Endodermal cell (in vitro differentiated cells): ENCODE measurements around the gene PKD1. TPM values are rescaled to one million over a fixed set of nuclear protein-coding genes. Genes with fewer than 3 reads are reported as not detected.
A peak's percentile ranks its signal among the peaks of the same experiment; 100 is the strongest.

Experiments
- DNase-seq: peaks from one replicate; pipeline ENCODE4 v3.0.0-alpha.2; 2017
- H3K27ac ChIP-seq: 2 replicates; pipeline ENCODE4 v1.5.1; 2013; ENCODE audit warnings: mild to moderate bottlenecking, low read depth, low read length, moderate library complexity
- H3K27me3 ChIP-seq: 2 replicates; pipeline ENCODE4 v1.6.1; 2013; ENCODE audit warnings: mild to moderate bottlenecking, low read length, moderate library complexity; ENCODE audit not compliant: insufficient read depth, control insufficient read depth, poor library complexity, severe bottlenecking
- H3K36me3 ChIP-seq: 2 replicates; pipeline ENCODE4 v1.7.0; 2013; ENCODE audit warnings: mild to moderate bottlenecking, low read length, moderate library complexity; ENCODE audit not compliant: control insufficient read depth, insufficient read depth
- H3K4me1 ChIP-seq: one replicate; pipeline ENCODE4 v1.7.0; 2013; ENCODE audit warnings: low read length; ENCODE audit not compliant: control insufficient read depth, insufficient read depth
- H3K4me3 ChIP-seq: 2 replicates; pipeline ENCODE4 v1.5.1; 2013; ENCODE audit warnings: mild to moderate bottlenecking, low read length, moderate library complexity
- H3K9ac ChIP-seq: 2 replicates; pipeline ENCODE4 v1.6.1; 2013; ENCODE audit warnings: mild to moderate bottlenecking, low read length, moderate library complexity; ENCODE audit not compliant: poor library complexity, severe bottlenecking; ENCODE audit errors: extremely low read depth
- H3K9me3 ChIP-seq: 2 replicates; pipeline ENCODE4 v1.6.1; 2013; ENCODE audit warnings: mild to moderate bottlenecking, low read length, moderate library complexity; ENCODE audit not compliant: control insufficient read depth
- H3K27ac Mint-ChIP-seq: 2 replicates; pipeline ENCODE4 v1.8.0; 2020; ENCODE audit warnings: mixed read lengths
- H3K27me3 Mint-ChIP-seq: 2 replicates; pipeline ENCODE4 v1.8.0; 2021; ENCODE audit warnings: mild to moderate bottlenecking, mixed read lengths; ENCODE audit not compliant: insufficient read depth
- H3K36me3 Mint-ChIP-seq: 2 replicates; pipeline ENCODE4 v1.8.0; 2020; ENCODE audit warnings: low read depth, mixed read lengths
- H3K4me1 Mint-ChIP-seq: 2 replicates; pipeline ENCODE4 v1.8.0; 2020; ENCODE audit warnings: mixed read lengths
- H3K4me3 Mint-ChIP-seq: 2 replicates; pipeline ENCODE4 v1.8.0; 2020; ENCODE audit warnings: mild to moderate bottlenecking, moderate library complexity, mixed read lengths
- H3K9me3 Mint-ChIP-seq: 2 replicates; pipeline ENCODE4 v1.8.0; 2020; ENCODE audit warnings: mild to moderate bottlenecking, mixed read lengths
- WGBS, 2 experiments: methylation state at CpG; one replicate each; pipeline versions ENCODE4 v1.1.5 to v1.1.7; 2013; ENCODE audit warnings: missing lambda C conversion rate in 2 of 2, mixed read lengths in 1 of 2; ENCODE audit not compliant: insufficient coverage in 1 of 2, insufficient read length in 1 of 2; 5-methylcytosine and 5-hydroxymethylcytosine counted together
- total RNA-seq, 2 donors: library from RNA; stranded (reverse); fragmentation: NEBNext Ultra II Directional in 1 of 2; extraction: Animal tissue kit (Norgen Biotek cat#: 25700) in 1 of 2; gene quantifications; 2 replicates in 1 of 2; 3 replicates in 1 of 2; pipeline ENCODE4 v1.2.1, GENCODE V29; 2021
- TF ChIP-seq, protein P1 (sequence below): fragments of 200-600 bp; sonication (generic); conservative IDR thresholded peaks from 2 replicates; pipeline ENCODE4 v1.5.0; 2021; ENCODE audit warnings: antibody characterized with exemption, mild to moderate bottlenecking

Gene PKD1
- total RNA-seq, 2 donors from 2014 or later: 104 to 110 TPM

- Histone ChIP-seq H3K9me3 (no peaks in the 10 kb centered on the region), H3K27ac (no peak overlapping the region), H3K36me3 (peaks cover 5% of the 10 kb centered on the region), H3K4me3 (no peak overlapping the region), H3K9ac (no peak overlapping the region), H3K27me3 (no peaks in the 10 kb centered on the region), H3K4me1 (no peaks in the 10 kb centered on the region)
- Mint-ChIP-seq H3K27ac (no peak overlapping the region), H3K9me3 (no peaks in the 10 kb centered on the region), H3K4me3 (no peak overlapping the region), H3K4me1 (no peaks in the 10 kb centered on the region), H3K27me3 (no peaks in the 10 kb centered on the region), H3K36me3 (peaks cover 6% of the 10 kb centered on the region)
- 93 to 95% methylated on average over 11 to 19 of the region's 19 CpGs for WGBS, 2 experiments
- TF ChIP-seq, protein P1, sequence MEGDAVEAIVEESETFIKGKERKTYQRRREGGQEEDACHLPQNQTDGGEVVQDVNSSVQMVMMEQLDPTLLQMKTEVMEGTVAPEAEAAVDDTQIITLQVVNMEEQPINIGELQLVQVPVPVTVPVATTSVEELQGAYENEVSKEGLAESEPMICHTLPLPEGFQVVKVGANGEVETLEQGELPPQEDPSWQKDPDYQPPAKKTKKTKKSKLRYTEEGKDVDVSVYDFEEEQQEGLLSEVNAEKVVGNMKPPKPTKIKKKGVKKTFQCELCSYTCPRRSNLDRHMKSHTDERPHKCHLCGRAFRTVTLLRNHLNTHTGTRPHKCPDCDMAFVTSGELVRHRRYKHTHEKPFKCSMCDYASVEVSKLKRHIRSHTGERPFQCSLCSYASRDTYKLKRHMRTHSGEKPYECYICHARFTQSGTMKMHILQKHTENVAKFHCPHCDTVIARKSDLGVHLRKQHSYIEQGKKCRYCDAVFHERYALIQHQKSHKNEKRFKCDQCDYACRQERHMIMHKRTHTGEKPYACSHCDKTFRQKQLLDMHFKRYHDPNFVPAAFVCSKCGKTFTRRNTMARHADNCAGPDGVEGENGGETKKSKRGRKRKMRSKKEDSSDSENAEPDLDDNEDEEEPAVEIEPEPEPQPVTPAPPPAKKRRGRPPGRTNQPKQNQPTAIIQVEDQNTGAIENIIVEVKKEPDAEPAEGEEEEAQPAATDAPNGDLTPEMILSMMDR: no peak
- no peak for DNase-seq
Measured at GRCh38 chr16:2083409-2083808, 52.3 kb downstream of the PKD1 start.

GRCh38 chr16:2082983-2083364, 52.7 kb downstream of the PKD1 start:
- Mint-ChIP-seq H3K4me1 (no peaks in the 10 kb centered on the region), H3K27me3 (no peaks in the 10 kb centered on the region), H3K4me3 (no peak overlapping the region), H3K9me3 (no peaks in the 10 kb centered on the region), H3K27ac (peak overlapping the region; percentile 70), H3K36me3 (peaks cover 6% of the 10 kb centered on the region)
- H3K27me3 ChIP-seq: no peaks in the 10 kb centered on the region
- WGBS, 2 experiments: 93 to 94% methylated on average over 13 to 16 of the region's 16 CpGs
- no peak overlapping the region for H3K9ac ChIP-seq
- DNase-seq: no peak
- H3K36me3 ChIP-seq: peaks cover 5% of the 10 kb centered on the region
- H3K4me1 ChIP-seq: no peaks in the 10 kb centered on the region
- TF ChIP-seq, protein P1: no peak
- H3K4me3 ChIP-seq: no peak overlapping the region
- H3K27ac ChIP-seq: peak overlapping the region; percentile 10
- no peaks in the 10 kb centered on the region for H3K9me3 ChIP-seq

DNA sequence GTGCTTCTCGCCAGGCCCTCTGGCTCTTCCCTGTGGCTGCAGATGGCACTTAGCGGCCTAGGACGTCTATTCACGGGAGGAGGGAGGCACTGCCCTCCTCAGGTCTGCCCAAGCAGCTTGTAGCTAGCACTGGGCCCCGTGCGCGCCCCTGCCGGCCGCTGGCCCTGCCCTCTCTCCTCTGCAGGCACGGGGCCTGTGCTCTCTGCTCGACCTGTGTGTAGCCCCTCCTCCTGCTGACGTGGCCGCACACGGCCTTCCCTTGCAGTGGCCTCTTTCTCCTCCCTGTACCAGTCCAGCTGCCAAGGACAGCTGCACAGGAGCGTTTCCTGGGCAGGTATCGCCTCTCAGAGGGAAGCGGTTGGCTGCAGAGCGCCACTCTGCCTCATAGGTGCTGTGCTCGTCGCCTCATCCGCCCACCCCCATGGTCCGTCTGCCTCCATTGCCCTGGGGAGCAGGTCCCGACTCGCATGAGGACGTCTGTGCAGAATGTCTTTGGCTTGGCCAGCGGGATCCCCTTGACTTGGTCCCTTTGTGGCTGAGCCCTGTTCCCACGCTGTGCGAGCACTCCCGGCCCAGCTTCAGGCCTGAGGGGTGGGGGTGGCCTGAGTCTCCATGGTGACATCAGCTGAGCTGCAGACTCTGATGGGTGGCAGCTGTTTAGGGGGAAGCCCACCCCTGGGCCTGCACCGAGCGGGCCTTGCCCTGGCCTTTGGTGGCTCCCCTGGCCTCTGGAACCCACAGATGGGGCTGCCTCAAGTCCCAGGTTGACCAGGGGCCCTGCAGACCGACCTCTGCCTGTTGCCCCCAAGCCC, 53.3 kb downstream of the PKD1 start:
- H3K27me3 Mint-ChIP-seq: no peaks in the 10 kb centered on the region
- H3K4me3 Mint-ChIP-seq: no peak overlapping the region
- H3K9me3 ChIP-seq: no peaks in the 10 kb centered on the region
- peak overlapping the region; percentile 53 for H3K27ac ChIP-seq
- 93 to 94% methylated on average over 21 to 32 of the region's 32 CpGs for WGBS, 2 experiments
- no peaks in the 10 kb centered on the region for H3K4me1 Mint-ChIP-seq
- no peaks in the 10 kb centered on the region for H3K4me1 ChIP-seq
- TF ChIP-seq, protein P1: no peak
- no peak for DNase-seq
- no peak overlapping the region for H3K4me3 ChIP-seq
- H3K27ac Mint-ChIP-seq: no peak overlapping the region
- no peak overlapping the region for H3K9ac ChIP-seq
- no peaks in the 10 kb centered on the region for H3K9me3 Mint-ChIP-seq
- H3K36me3 ChIP-seq: peaks cover 5% of the 10 kb centered on the region
- H3K36me3 Mint-ChIP-seq: peaks cover 9% of the 10 kb centered on the region
- no peaks in the 10 kb centered on the region for H3K27me3 ChIP-seq
